AG04450 (cell line): ENCODE measurements around the gene MPZL1. TPM values are rescaled to one million over a fixed set of nuclear protein-coding genes. Genes with fewer than 3 reads are reported as not detected.

Experiments
- CTCF ChIA-PET: fragments of 300-600, 350-600 bp; formaldehyde crosslinking; extraction: SDS; loops from one replicate; lab custom pipeline; 2022; ENCODE audit warnings: antibody characterized with exemption, inconsistent platforms; lab: Charles Lee
- POLR2A ChIA-PET: fragments of 350-600 bp; formaldehyde crosslinking; extraction: SDS; loops from one replicate; lab custom pipeline; 2021; ENCODE audit warnings: antibody characterized with exemption, inconsistent platforms; lab: Yijun Ruan, JAX
- DNase-seq: peaks from one replicate; pipeline ENCODE4 v3.0.0-alpha.2; 2011; ENCODE audit warnings: low read depth, low spot score
- H3K27ac ChIP-seq: one replicate; pipeline ENCODE4 v1.5.1; 2012; ENCODE audit warnings: low read depth, low read length, control low read depth
- H3K27me3 ChIP-seq: one replicate; pipeline ENCODE4 v1.6.0; 2012; ENCODE audit warnings: low read length; ENCODE audit not compliant: control insufficient read depth, insufficient read depth
- H3K4me3 ChIP-seq: 2 replicates; pipeline ENCODE4 v1.5.1; 2011; ENCODE audit warnings: mild to moderate bottlenecking, low read depth, low read length, control low read depth
- H3K9me3 ChIP-seq: 2 replicates; pipeline ENCODE4 v1.5.1; 2012; ENCODE audit warnings: low read length; ENCODE audit not compliant: control insufficient read depth, insufficient read depth
- CTCF ChIP-seq: IDR thresholded peaks from 2 replicates; pipeline ENCODE4 v1.5.1; 2011; ENCODE audit warnings: low read depth, low read length, control low read depth, inconsistent platforms
- polyA plus RNA-seq: library from polyadenylated mRNA; depleted of rRNA; stranded (reverse); fragments of >200 nt; gene quantifications from 2 replicates; pipeline ENCODE4 v1.2.3, GENCODE V29; 2011

Gene MPZL1
- polyA plus RNA-seq, 1 experiment = 198 TPM

- H3K9me3 ChIP-seq = no peaks in the 10 kb centered on the region; the same call in 1 of the 2 replicates
- peak; percentile 61 for TF ChIP-seq CTCF
- POLR2A ChIA-PET = interaction anchor here (0.5 to 1.5 kb wide), 4 partner anchors 71 to 215 kb away, joined by 3 to 15 read pairs (median 5); partner anchors contain the start of gene DCAF6
- no peaks in the 10 kb centered on the region for H3K27me3 ChIP-seq
- DNase-seq = no peak
- CTCF ChIA-PET = interaction anchor here (0.9 to 1.8 kb wide), 4 partner anchors 28 to 425 kb away, joined by 3 to 7 read pairs (median 3); no protein-coding TSS in a partner anchor
- peak overlapping the region; percentile 62 for H3K4me3 ChIP-seq
- H3K27ac ChIP-seq = peak overlapping the region; percentile 66
Observed at GRCh38 chr1:167720965-167721616, 691 bp upstream of the MPZL1 start.

- no peak for TF ChIP-seq CTCF
- H3K9me3 ChIP-seq = no peaks in the 10 kb centered on the region; the same call in 1 of the 2 replicates
- no peaks in the 10 kb centered on the region for H3K27me3 ChIP-seq
- peak overlapping the region; percentile 80 for H3K4me3 ChIP-seq
- H3K27ac ChIP-seq = no peak overlapping the region
- DNase-seq = no peak
- ChIA-PET POLR2A (interaction anchor here (1.0 to 1.5 kb wide), 3 partner anchors 69 to 214 kb away, joined by 3 to 15 read pairs (median 5); partner anchors contain the start of gene DCAF6), CTCF (interaction anchor here (0.7 to 1.7 kb wide), 3 partner anchors 27 to 362 kb away, joined by 3 to 8 read pairs (median 4); no protein-coding TSS in a partner anchor)
Observed at GRCh38 chr1:167722152-167722869, 529 bp downstream of the MPZL1 start.

- no peak for DNase-seq
- POLR2A ChIA-PET = interaction anchor here (1.5 to 1.6 kb wide), 2 partner anchors 68 to 69 kb away, joined by 4 to 15 read pairs; no protein-coding TSS in a partner anchor
- Histone ChIP-seq H3K4me3 (peak overlapping the region; percentile 80), H3K27me3 (no peaks in the 10 kb centered on the region), H3K9me3 (no peaks in the 10 kb centered on the region; the same call in 1 of the 2 replicates), H3K27ac (no peak overlapping the region)
- CTCF ChIA-PET = interaction anchor here (0.7 to 1.7 kb wide), 3 partner anchors 26 to 362 kb away, joined by 3 to 8 read pairs (median 4); no protein-coding TSS in a partner anchor
- no peak for TF ChIP-seq CTCF
Observed at GRCh38 chr1:167722870-167723251, 1.1 kb downstream of the MPZL1 start.

GRCh38 chr1:167723707-167724323, 2.0 kb downstream of the MPZL1 start:
- no peak for DNase-seq
- H3K27me3 ChIP-seq = no peaks in the 10 kb centered on the region
- peak overlapping the region; percentile 80 for H3K4me3 ChIP-seq
- TF ChIP-seq CTCF = no peak
- no peak overlapping the region for H3K27ac ChIP-seq
- H3K9me3 ChIP-seq = no peaks in the 10 kb centered on the region; the same call in 1 of the 2 replicates
- ChIA-PET CTCF (interaction anchor here (1.3 to 1.7 kb wide), 3 partner anchors 9 to 361 kb away, joined by 5 to 8 read pairs (median 7); no protein-coding TSS in a partner anchor), POLR2A (interaction anchor here (1.6 kb wide), 1 partner anchor 68 kb away, joined by 4 read pairs; no protein-coding TSS in a partner anchor)
